WTC11 (cell line): ENCODE data around the gene STRN3. TPM values are rescaled to one million over a fixed set of nuclear protein-coding genes. Genes with fewer than 3 reads are reported as not detected.

Experiments
- ATAC-seq: fragments of 200-7000 bp; cut with Tn5 transposase; 2 replicates; pipeline ENCODE4 v1.10.0; 2021; ENCODE audit warnings: mild to moderate bottlenecking, moderate library complexity
- CTCF ChIA-PET: fragments of 300-600 bp; sonication (Branson Sonifier 250); formaldehyde crosslinking; loops from one replicate; lab custom pipeline; 2021; ENCODE audit warnings: antibody characterized with exemption; lab: Charles Lee
- POLR2A ChIA-PET: fragments of 350-600 bp; sonication (Branson Sonifier 250); formaldehyde crosslinking; loops from one replicate; lab custom pipeline; 2021; ENCODE audit warnings: antibody characterized with exemption; lab: Charles Lee
- DNase-seq: peaks from one replicate; pipeline ENCODE4 v3.0.0; 2021; ENCODE audit warnings: low spot score
- H3K27ac Mint-ChIP-seq: 2 replicates; pipeline ENCODE4 v1.8.0; 2021; ENCODE audit warnings: mixed read lengths
- H3K27me3 Mint-ChIP-seq: 2 replicates; pipeline ENCODE4 v1.8.0; 2021; ENCODE audit warnings: low read depth, mild to moderate bottlenecking, moderate library complexity, mixed read lengths
- H3K36me3 Mint-ChIP-seq: 2 replicates; pipeline ENCODE4 v1.8.0; 2021; ENCODE audit warnings: mixed read lengths
- H3K4me1 Mint-ChIP-seq: 2 replicates; pipeline ENCODE4 v1.8.0; 2022; ENCODE audit warnings: mixed read lengths
- H3K4me3 Mint-ChIP-seq: 2 replicates; pipeline ENCODE4 v1.8.0; 2021; ENCODE audit warnings: mild to moderate bottlenecking, moderate library complexity, mixed read lengths
- H3K9me3 Mint-ChIP-seq: 2 replicates; pipeline ENCODE4 v1.8.0; 2021; ENCODE audit warnings: mixed read lengths
- ARID4B ChIP-seq: sonication (generic); formaldehyde crosslinking; IDR thresholded peaks from 2 replicates; pipeline ENCODE4 v1.8.0; 2023; ENCODE audit warnings: missing genetic modification reagents, mild to moderate bottlenecking, borderline replicate concordance
- ATF3 ChIP-seq: sonication (generic); formaldehyde crosslinking; conservative IDR thresholded peaks from 2 replicates; pipeline ENCODE4 v1.8.1; 2022; ENCODE audit warnings: mild to moderate bottlenecking, missing genetic modification reagents
- CDX4 ChIP-seq: fragments of 250-450 bp; sonication (Bioruptor Pico); IDR thresholded peaks from 2 replicates; pipeline ENCODE4 v1.9.0; 2021; ENCODE audit warnings: moderate library complexity, mild to moderate bottlenecking, inconsistent platforms, borderline replicate concordance
- FOXJ3 ChIP-seq: sonication (generic); formaldehyde crosslinking; IDR thresholded peaks from 2 replicates; pipeline ENCODE4 v1.9.0; 2021; ENCODE audit warnings: missing genetic modification reagents, mild to moderate bottlenecking, borderline replicate concordance
- FOXP1 ChIP-seq: sonication (generic); formaldehyde crosslinking; IDR thresholded peaks from 2 replicates; pipeline ENCODE4 v1.8.0; 2022; ENCODE audit warnings: missing genetic modification reagents, mild to moderate bottlenecking, moderate library complexity, borderline replicate concordance
- HMGA2 ChIP-seq: fragments of 250-450 bp; sonication (Bioruptor Pico); IDR thresholded peaks from 2 replicates; pipeline ENCODE4 v1.4.0; 2021; ENCODE audit warnings: mild to moderate bottlenecking, moderate library complexity
- IRF1 ChIP-seq: sonication (generic); formaldehyde crosslinking; IDR thresholded peaks from 2 replicates; pipeline ENCODE4 v1.8.0; 2023; ENCODE audit warnings: missing genetic modification reagents
- MYBL2 ChIP-seq: sonication (generic); formaldehyde crosslinking; IDR thresholded peaks from 2 replicates; pipeline ENCODE4 v1.8.1; 2023; ENCODE audit warnings: mild to moderate bottlenecking, moderate library complexity, missing genetic modification reagents
- NFATC4 ChIP-seq: fragments of 250-450 bp; sonication (Bioruptor Pico); IDR thresholded peaks from 2 replicates; pipeline ENCODE4 v1.9.0; 2021; ENCODE audit warnings: mild to moderate bottlenecking
- OVOL2 ChIP-seq: fragments of 250-450 bp; sonication (Bioruptor Pico); IDR thresholded peaks from 2 replicates; pipeline ENCODE4 v1.9.0; 2021; ENCODE audit warnings: mild to moderate bottlenecking, borderline replicate concordance
- PRDM15 ChIP-seq: sonication (generic); formaldehyde crosslinking; IDR thresholded peaks from 2 replicates; pipeline ENCODE4 v1.8.0; 2022; ENCODE audit warnings: missing genetic modification reagents
- PRRX2 ChIP-seq: fragments of 250-450 bp; sonication (Bioruptor Pico); IDR thresholded peaks from 2 replicates; pipeline ENCODE4 v1.8.0; 2021; ENCODE audit warnings: mild to moderate bottlenecking
- TEAD4 ChIP-seq: sonication (generic); formaldehyde crosslinking; IDR thresholded peaks from 2 replicates; pipeline ENCODE4 v1.8.0; 2022; ENCODE audit warnings: mild to moderate bottlenecking, missing genetic modification reagents
- USF1 ChIP-seq: sonication (generic); formaldehyde crosslinking; IDR thresholded peaks from 2 replicates; pipeline ENCODE4 v1.8.0; 2022; ENCODE audit warnings: mild to moderate bottlenecking, missing genetic modification reagents
- ZNF281 ChIP-seq: sonication (generic); formaldehyde crosslinking; IDR thresholded peaks from 2 replicates; pipeline ENCODE4 v1.8.0; 2023; ENCODE audit warnings: mild to moderate bottlenecking, missing genetic modification reagents
- ZNF317 ChIP-seq: sonication (generic); formaldehyde crosslinking; IDR thresholded peaks from 2 replicates; pipeline ENCODE4 v1.8.1; 2023; ENCODE audit warnings: low read depth, mild to moderate bottlenecking, moderate library complexity, missing genetic modification reagents, borderline replicate concordance
- ZNF512 ChIP-seq: sonication (generic); formaldehyde crosslinking; IDR thresholded peaks from 2 replicates; pipeline ENCODE4 v1.8.1; 2022; ENCODE audit warnings: missing genetic modification reagents, borderline replicate concordance
- ZNF671 ChIP-seq: fragments of 250-450 bp; sonication (Bioruptor Pico); IDR thresholded peaks from 2 replicates; pipeline ENCODE4 v1.8.0; 2021; ENCODE audit warnings: mild to moderate bottlenecking
- total RNA-seq: library from RNA; stranded (reverse); gene quantifications from 3 replicates; pipeline ENCODE4 v1.2.3, GENCODE V29; 2021

STRN3 gene
- total RNA-seq, 1 experiment from 2014 or later = 37.1 TPM

- no peak overlapping the region for H3K27ac Mint-ChIP-seq
- DNase-seq = no peak
- H3K4me1 Mint-ChIP-seq = peaks cover 8% of the 10 kb centered on the region
- ChIA-PET POLR2A (no interaction called here), CTCF (no interaction called here)
- H3K27me3 Mint-ChIP-seq = no peaks in the 10 kb centered on the region
- no peak overlapping the region for H3K4me3 Mint-ChIP-seq
- H3K36me3 Mint-ChIP-seq = no peaks in the 10 kb centered on the region
- ATAC-seq = no peak
- TF ChIP-seq ZNF317 (CRISPR knock-in tag) (no peak), PRDM15 (no peak), FOXJ3 (CRISPR knock-in tag) (no peak), FOXP1 (CRISPR knock-in tag) (no peak), OVOL2 (CRISPR knock-in tag) (no peak), ATF3 (CRISPR knock-in tag) (no peak)
- no peaks in the 10 kb centered on the region for H3K9me3 Mint-ChIP-seq
Observed at GRCh38 chr14:30928462-30928861, 97.7 kb downstream of the STRN3 start.

GRCh38 chr14:30925254-30925653, 100.9 kb downstream of the STRN3 start:
- Mint-ChIP-seq H3K27me3 (no peaks in the 10 kb centered on the region), H3K9me3 (no peaks in the 10 kb centered on the region), H3K4me3 (no peak overlapping the region), H3K36me3 (no peaks in the 10 kb centered on the region), H3K4me1 (peaks cover 17% of the 10 kb centered on the region), H3K27ac (no peak overlapping the region)
- no peak for ATAC-seq
- ChIA-PET CTCF (interaction anchor here (0.8 kb wide), 1 partner anchor 11 kb away, joined by 3 read pairs; no protein-coding TSS in a partner anchor), POLR2A (no interaction called here)
- DNase-seq = no peak
- no peak for TF ChIP-seq USF1
- no peak for TF ChIP-seq ZNF317 (CRISPR knock-in tag)
- no peak for TF ChIP-seq ZNF512 (CRISPR knock-in tag)
- TF ChIP-seq ZNF671 (CRISPR knock-in tag) = no peak
- no peak for TF ChIP-seq CDX4 (CRISPR knock-in tag)
- TF ChIP-seq ARID4B (CRISPR knock-in tag) = no peak
- TF ChIP-seq FOXJ3 (CRISPR knock-in tag) = no peak
- TF ChIP-seq TEAD4 = no peak
- TF ChIP-seq IRF1 (CRISPR knock-in tag) = no peak
- no peak for TF ChIP-seq NFATC4 (CRISPR knock-in tag)
- no peak for TF ChIP-seq PRRX2 (CRISPR knock-in tag)
- TF ChIP-seq MYBL2 (CRISPR knock-in tag) = no peak
- TF ChIP-seq ZNF281 (CRISPR knock-in tag) = no peak
- TF ChIP-seq HMGA2 (CRISPR knock-in tag) = no peak
